ENCODE measurements around the gene TTC22.
"Not testable (repeated sequence)": the region's sequence is repeated elsewhere in the genome, so short reads cannot be mapped to it uniquely, and the experiment has no call there.

Gene TTC22

GRCh38 chr1:54782156-54782555 lies 19.0 kb downstream of the TTC22 start:
- DNase-seq: no peak

DNA sequence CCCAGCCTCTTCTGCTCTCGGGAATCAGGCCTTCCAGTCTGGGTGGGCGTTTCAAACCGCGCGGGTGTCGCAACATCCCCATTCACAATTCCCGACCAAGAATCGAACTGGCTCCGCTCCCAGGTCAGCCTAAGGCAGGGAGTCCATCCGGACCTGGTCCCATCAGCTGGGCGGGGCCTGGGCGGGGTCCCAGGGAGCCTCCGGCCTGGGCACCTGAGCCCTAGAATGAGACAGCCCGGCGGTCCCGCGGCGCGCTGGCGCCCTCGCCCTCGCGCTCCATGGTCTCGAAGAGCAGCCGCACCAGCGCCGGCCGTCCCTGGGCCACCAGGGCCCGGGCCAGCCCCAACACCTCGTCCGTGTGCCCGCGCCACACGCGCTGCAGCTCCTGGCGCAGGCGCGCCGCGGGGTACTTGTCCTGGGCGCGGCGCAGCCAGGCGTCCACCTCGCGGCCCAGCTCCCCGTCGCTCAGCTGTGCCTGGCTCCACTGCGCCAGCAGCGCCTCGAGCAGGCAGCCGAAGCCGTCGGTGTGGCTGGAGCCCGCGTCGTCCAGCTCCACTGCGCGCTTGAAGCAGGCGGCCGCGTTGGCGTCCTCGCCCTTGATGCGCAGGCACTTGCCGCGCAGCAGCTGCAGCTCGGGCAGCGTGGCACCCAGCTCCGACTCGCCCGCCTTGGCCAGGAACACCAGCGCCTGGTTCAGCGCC lies 19.9 kb downstream of the TTC22 start:
- DNase-seq: no peak

DNA sequence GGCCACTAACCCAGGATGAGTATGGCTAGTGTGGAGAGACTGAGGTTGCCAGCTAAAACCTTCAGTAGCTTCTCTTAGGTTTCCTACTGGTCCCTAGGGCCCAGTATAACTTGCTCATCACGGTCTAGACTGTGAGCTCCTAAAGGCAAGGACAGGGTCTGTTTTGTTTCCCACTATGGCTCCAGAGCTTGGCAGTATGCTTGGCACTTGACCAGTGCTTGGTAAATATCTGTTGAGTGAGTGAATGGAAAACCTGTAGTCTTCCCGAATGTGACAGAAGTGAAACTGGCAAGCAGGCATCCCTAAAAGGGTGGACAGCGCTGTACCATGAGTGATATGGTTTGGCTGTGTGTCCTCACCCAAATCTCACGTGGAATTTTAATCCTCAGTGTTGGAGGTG lies 23.7 kb downstream of the TTC22 start:
- DNase-seq: no peak

GRCh38 chr1:54777011-54777410 lies 24.1 kb downstream of the TTC22 start:
- DNase-seq: no peak

GRCh38 chr1:54775828-54776721 lies 25.0 kb downstream of the TTC22 start:
- DNase-seq: not testable (repeated sequence)

- DNase-seq: peak; percentile 18
Measured at GRCh38 chr1:54774820-54775498, 26.2 kb downstream of the TTC22 start.

GRCh38 chr1:54772951-54773350 lies 28.2 kb downstream of the TTC22 start:
- no peak for DNase-seq

- no peak for DNase-seq
Measured at GRCh38 chr1:54768093-54768492, 33.0 kb downstream of the TTC22 start.

- DNase-seq: no peak
Measured at GRCh38 chr1:54767526-54767925, 33.6 kb downstream of the TTC22 start.

DNA sequence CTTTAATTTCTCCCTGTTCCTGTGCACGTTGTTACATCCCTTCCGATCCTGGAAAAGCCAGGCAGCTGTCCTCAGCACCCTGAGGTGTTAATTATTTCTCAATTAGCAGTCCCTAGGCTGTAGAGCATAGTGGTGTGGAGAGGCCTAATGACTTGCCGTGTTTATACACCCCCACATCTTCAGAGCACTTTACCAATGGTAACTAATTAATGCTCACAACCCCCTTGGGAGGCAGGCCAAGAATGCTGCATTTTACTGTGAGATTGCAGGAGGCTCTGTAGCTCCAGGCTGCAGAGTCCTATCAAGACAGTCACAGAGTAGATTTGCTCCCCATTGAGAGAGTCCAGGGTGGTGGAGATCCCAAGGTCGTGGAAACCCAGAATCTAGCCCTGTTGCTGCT lies 34.4 kb downstream of the TTC22 start:
- DNase-seq: no peak

DNA sequence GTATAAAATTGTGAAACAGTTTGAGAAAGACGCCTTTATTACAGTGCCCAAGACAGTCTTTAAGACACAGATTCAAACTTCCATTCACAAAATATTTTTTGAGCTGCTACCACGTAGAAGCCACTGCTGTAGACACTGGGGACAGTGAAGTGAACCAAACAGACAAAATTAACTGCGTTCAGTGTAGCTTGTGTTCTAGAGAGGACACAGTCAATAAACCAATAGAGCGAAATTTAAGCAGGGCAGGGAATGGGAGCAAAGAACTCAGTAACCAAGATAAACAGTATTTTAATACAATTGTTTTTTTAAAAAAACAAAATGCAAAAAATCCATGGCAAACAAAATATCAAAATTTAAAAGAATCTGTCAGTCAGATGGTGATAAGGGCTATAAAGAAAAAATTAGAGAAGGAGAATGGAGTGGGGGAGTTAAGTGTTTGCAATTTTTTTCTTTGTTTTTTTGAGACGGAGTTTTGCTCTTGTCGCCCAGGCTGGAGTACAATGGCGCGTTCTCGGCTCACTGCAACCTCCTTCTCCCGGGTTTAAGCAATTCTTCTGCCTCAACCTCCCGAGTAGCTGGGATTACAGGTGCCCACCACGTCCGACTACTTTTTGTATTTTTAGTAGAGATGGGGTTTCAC lies 36.1 kb downstream of the TTC22 start:
- no peak for DNase-seq

GRCh38 chr1:54764133-54764921 lies 36.8 kb downstream of the TTC22 start, which contains the start of gene PARS2:
PARS2 (minus strand) TSS chr1:54764523; CDS start chr1:54759161, 5,362 bp downstream.
- DNase-seq: peak; percentile 100

DNA sequence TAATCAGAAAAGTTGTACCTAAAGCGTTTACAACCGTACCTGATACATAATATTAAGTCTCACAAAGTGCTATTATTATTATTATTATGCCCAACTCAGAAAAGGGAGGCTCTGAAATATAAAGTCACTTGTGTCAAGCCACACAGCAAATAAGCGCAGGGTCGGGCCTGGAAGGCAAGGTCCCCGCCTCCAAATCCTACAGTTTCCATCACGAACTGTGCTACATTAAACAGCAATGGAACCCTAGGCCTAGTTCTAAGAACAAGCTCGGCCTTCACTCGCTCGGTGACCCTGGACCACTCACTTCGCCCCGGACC lies 37.3 kb downstream of the TTC22 start:
- no peak for DNase-seq

DNA sequence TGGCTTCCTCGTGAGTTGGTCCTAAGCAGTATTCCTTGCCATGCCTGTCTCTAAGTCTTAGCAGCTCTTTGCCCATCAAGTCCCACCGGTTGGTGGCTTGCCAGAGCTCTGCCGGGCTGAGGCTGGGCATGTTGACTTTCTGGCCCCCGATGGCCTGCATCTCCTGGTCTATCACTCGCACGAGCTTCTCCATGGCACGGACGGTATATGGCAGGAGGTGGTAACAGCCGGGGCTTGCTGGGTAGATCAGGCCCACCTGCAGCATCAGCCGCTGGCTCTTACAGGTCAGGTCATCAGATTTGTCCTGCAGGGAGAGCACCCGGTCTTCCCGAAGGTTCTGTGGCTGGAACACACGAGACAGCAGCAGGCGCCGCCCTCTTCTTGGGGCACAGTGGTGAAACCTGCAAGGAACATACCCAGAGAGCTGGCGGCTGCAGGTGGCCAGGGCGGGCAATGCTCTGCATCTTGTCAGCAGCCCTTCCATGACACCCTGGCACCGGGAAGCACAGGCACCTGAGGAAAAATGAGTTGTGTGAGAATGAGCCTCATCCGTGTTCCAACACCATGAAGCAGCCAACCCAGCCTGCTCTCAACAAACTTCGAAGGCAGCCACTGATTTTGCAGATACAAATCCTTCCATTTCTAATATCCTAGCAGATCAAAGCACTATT lies 42.3 kb downstream of the TTC22 start:
- DNase-seq: no peak

DNA sequence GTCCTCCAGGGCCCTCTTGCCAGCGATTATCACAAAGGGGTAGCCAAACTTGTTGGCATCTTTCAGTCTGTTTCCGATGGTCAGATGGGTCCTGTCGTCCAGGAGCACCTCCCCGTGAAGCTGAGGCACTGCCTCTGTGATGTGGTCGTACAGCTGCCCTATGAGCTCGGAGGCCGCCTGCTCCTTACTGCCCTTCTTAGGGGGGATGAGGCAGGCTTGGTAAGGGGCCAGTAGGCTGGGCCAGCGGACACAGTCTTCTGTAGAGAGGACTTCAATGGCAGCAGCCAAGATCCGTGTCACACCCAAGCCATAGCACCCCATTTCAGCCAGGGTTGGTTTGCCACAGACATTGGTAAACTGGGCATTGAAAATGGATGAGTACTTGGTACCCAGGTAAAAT lies 43.3 kb downstream of the TTC22 start:
- no peak for DNase-seq

- no peak for DNase-seq
Measured at GRCh38 chr1:54754486-54755285, 46.4 kb downstream of the TTC22 start.

DNA sequence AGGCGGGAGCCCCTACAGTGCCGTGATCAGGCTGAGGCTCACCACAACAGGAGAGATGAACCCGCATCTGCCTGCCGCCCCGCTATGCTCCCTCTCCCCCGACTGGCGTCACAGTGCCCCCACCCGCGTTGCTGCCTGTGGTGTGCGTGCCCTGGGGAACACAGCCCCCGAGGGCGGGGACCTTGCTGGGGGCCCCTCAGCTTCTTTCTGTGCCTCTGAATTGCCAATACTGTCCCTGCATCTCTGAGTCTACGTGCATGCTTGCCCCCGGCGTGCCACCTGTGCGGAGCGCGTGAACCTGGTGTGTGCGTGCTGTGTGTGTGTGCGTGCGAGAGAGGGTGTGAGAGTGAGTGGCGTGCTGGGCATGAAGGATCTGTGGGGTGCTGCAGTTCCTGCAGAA lies 47.1 kb downstream of the TTC22 start:
- no peak for DNase-seq

DNA sequence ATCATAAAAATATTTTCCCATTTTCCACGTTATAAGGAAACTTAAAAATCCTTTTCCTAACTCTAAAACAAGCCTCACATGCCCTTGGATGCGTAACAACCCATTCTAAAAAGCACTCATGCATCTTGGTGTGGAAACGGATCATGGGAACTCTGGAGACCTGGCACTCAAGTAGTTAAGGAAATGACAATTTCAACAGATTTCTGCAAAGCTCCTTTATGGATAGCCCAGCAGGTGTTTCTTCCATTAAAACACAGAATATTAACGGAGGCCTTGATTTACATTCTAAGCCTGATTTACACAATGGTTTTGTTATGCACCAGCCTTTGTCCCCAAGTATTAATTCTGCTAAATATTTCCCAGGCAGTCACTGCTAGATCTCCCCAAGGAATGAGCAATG lies 49.7 kb downstream of the TTC22 start:
- no peak for DNase-seq

DNA sequence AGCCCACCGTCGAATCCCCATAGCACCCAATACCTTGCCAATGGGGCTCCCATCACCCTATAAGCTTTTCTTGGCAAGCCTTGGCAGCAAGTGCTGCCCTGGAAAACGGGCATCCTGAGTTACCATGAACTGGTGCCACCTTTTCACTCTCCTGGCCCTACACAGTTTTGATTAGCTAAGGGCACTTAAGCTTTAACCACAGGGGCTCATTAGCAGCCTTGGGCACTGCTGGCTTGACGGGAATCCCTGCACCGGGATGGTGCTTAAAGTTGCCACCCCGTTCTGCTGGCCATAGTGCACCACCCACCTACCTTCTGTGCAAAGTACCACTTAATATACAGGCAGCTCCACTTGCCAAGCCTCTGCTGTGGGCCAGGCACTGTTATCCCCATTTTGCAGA lies 50.5 kb downstream of the TTC22 start:
- no peak for DNase-seq

DNA sequence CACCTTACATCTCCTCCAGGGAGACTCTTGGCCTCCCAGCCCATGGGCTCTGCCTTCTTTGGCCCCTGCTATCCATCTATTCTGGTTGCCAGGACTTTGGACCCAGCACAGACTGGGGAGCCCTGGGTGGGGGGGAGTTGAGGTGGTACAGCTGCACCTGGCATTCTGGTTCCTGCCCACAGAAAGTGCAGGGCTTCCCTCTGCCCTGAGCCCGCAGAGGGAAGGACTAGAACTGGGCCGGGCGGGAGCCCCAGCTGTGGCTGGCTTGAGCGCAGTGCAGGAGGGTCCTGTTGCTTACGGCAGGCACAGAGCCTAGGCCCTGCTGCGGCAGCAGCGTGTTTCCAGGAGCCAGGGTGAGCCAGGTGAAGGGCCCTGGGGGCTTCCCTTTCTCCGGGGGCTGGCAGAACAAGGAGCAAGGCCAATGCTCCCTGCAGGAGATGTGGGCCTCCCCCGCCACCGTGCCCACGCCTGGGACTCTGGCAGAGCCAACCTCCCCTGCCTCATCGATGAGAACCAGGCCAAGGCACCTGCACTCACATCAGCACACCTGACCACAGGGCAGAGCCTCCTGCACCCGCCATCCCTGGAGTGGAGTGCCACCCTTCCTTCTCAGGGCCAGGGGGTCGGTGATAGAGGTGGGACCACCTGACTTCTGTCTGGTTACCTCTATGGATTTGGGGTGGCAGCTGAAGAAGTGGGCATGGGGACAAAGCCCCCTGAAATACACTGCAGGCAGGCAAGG lies 52.9 kb downstream of the TTC22 start:
- no peak for DNase-seq

Measured in fibroblast of skin of back (primary cell).